HEK293T (cell line): Measurements from ENCODE around the gene KIAA1210.

Source experiments
- BHLHE40 ChIP-seq: fragments of 450-650 bp; IDR thresholded peaks from 2 replicates; pipeline ENCODE4 v1.6.1; 2016; ENCODE audit warnings: mild to moderate bottlenecking, moderate library complexity, borderline replicate concordance
- ELF4 ChIP-seq: fragments of 450-650 bp; IDR thresholded peaks from 2 replicates; pipeline ENCODE4 v1.6.1; 2017; ENCODE audit warnings: antibody characterized with exemption
- FOXA1 ChIP-seq: fragments of 450-650 bp; IDR thresholded peaks from 2 replicates; pipeline ENCODE4 v1.6.1; 2016; ENCODE audit warnings: mild to moderate bottlenecking
- FOXK2 ChIP-seq: fragments of 450-650 bp; IDR thresholded peaks from 2 replicates; pipeline ENCODE4 v1.6.1; 2016; ENCODE audit warnings: mild to moderate bottlenecking
- FOXM1 ChIP-seq: fragments of 450-650 bp; IDR thresholded peaks from 2 replicates; pipeline ENCODE4 v1.6.1; 2017; ENCODE audit warnings: mild to moderate bottlenecking, borderline replicate concordance
- LEF1 ChIP-seq: fragments of 450-650 bp; IDR thresholded peaks from 2 replicates; pipeline ENCODE4 v1.6.1; 2017; ENCODE audit warnings: mild to moderate bottlenecking, borderline replicate concordance
- NFRKB ChIP-seq: fragments of 450-650 bp; IDR thresholded peaks from 2 replicates; pipeline ENCODE4 v1.6.1; 2016; ENCODE audit warnings: mild to moderate bottlenecking, moderate library complexity
- SP1 ChIP-seq: fragments of 450-650 bp; IDR thresholded peaks from 2 replicates; pipeline ENCODE4 v1.6.1; 2017
- SUZ12 ChIP-seq: fragments of 450-650 bp; IDR thresholded peaks from 2 replicates; pipeline ENCODE4 v1.6.1; 2016; ENCODE audit warnings: mild to moderate bottlenecking
- TARDBP ChIP-seq: fragments of 450-650 bp; IDR thresholded peaks from 2 replicates; pipeline ENCODE4 v1.6.1; 2016
- ZNF384 ChIP-seq: fragments of 450-650 bp; IDR thresholded peaks from 2 replicates; pipeline ENCODE4 v1.6.1; 2016

DNA sequence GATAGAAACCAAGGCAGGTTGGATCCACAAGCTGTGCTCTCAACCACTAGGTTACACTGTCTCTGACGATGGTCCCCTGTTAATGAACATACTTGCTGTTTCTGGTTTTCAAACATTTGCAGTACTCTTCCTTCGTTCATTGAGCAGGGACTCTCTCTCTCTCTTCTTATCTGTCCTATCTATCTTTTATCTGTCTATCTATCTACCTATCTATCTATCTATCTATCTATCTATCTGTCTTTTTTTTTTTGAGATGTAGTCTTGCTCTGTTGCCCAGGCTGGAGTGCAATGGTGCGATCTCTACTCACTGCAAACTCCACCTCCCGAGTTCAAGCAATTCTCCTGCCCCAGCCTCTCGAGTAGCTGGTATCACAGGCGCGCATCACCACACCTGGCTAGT lies 64.2 kb downstream of the KIAA1210 start:
- no peak for TF ChIP-seq FOXM1
- TF ChIP-seq FOXK2, result no peak
- no peak for TF ChIP-seq FOXA1
- TF ChIP-seq BHLHE40, result no peak
- no peak for TF ChIP-seq SP1
- no peak for TF ChIP-seq SUZ12
- TF ChIP-seq LEF1, result no peak
- no peak for TF ChIP-seq TARDBP
- TF ChIP-seq ELF4, result no peak
- no peak for TF ChIP-seq NFRKB
- no peak for TF ChIP-seq ZNF384
